SK-N-SH (cell line): ENCODE measurements around the gene ACAP1. TPM values are rescaled to one million over a fixed set of nuclear protein-coding genes. Genes with fewer than 3 reads are reported as not detected.
A peak's percentile ranks its signal among the peaks of the same experiment; 100 is the strongest.

ENCODE experiments used
- CTCF ChIA-PET: fragments of 300-600, 350-600 bp; formaldehyde crosslinking; extraction: SDS; loops from one replicate; lab custom pipeline; 2021; lab: Yijun Ruan, JAX
- POLR2A ChIA-PET: fragments of 350-600 bp; sonication (Branson Sonifier 250); formaldehyde crosslinking; extraction: SDS; loops from one replicate; lab custom pipeline; 2020; ENCODE audit warnings: antibody characterized with exemption, inconsistent platforms; lab: Yijun Ruan, JAX
- DNase-seq: peaks from one replicate; pipeline ENCODE4 v3.0.0; 2012
- H2AFZ ChIP-seq: fragments of 200-600 bp; sonication (generic); 2 replicates; pipeline ENCODE4 v1.8.1; 2016; ENCODE audit warnings: antibody characterized with exemption, mild to moderate bottlenecking, low read depth
- H3F3A ChIP-seq: fragments of 200-600 bp; sonication (generic); replicated peaks from 2 replicates; pipeline ENCODE3; 2016; ENCODE audit warnings: antibody characterized with exemption, mild to moderate bottlenecking; ENCODE audit not compliant: insufficient read depth
- H3K27ac ChIP-seq, 2 experiments: fragments of 200-500 bp in 1 of 2; fragments of 200-600 bp in 1 of 2; sonication (Bioruptor generic) in 1 of 2; sonication (generic), shearing (Covaris generic) in 1 of 2; 2 replicates each; pipeline versions ENCODE4 v1.5.1 to v1.6.1; 2014 to 2016; ENCODE audit warnings: low read depth in 2 of 2, inconsistent platforms in 1 of 2, low read length in 1 of 2, mild to moderate bottlenecking in 1 of 2, mixed read lengths in 1 of 2
- H3K27me3 ChIP-seq: fragments of 200-600 bp; sonication (generic), shearing (Covaris generic); 2 replicates; pipeline ENCODE4 v1.6.1; 2016; ENCODE audit warnings: mixed run types; ENCODE audit not compliant: insufficient read depth
- H3K36me3 ChIP-seq, 2 experiments: fragments of 200-500 bp in 1 of 2; fragments of 200-600 bp in 1 of 2; sonication (Bioruptor generic) in 1 of 2; sonication (generic) in 1 of 2; replicated peaks in 1 of 2; 2 replicates each; pipeline versions ENCODE3 to v1.5.1; 2014 to 2016; ENCODE audit warnings: low read length in 1 of 2, mild to moderate bottlenecking in 1 of 2; ENCODE audit not compliant: insufficient read depth in 2 of 2, control insufficient read depth in 1 of 2
- H3K4me1 ChIP-seq, 2 experiments: fragments of 200-500 bp in 1 of 2; fragments of 200-600 bp in 1 of 2; sonication (Bioruptor generic) in 1 of 2; sonication (generic), shearing (Covaris generic) in 1 of 2; 2 replicates each; pipeline versions ENCODE4 v1.5.1 to v1.6.1; 2014 to 2016; ENCODE audit warnings: low read depth in 1 of 2, low read length in 1 of 2, mixed run types in 1 of 2; ENCODE audit not compliant: insufficient read depth in 2 of 2, control insufficient read depth in 1 of 2
- H3K4me2 ChIP-seq: fragments of 200-600 bp; sonication (generic), shearing (Covaris generic); 2 replicates; pipeline ENCODE4 v1.6.1; 2017; ENCODE audit warnings: mixed run types
- H3K4me3 ChIP-seq, 2 experiments: fragments of 200-500 bp in 1 of 2; fragments of 200-600 bp in 1 of 2; sonication (Bioruptor generic) in 1 of 2; sonication (generic), shearing (Covaris generic) in 1 of 2; 2 replicates each; pipeline versions ENCODE4 v1.5.1 to v1.8.1; 2014 to 2016; ENCODE audit warnings: low read depth in 2 of 2, inconsistent platforms in 1 of 2, low read length in 1 of 2, mild to moderate bottlenecking in 1 of 2, mixed read lengths in 1 of 2, moderate library complexity in 1 of 2
- H3K79me2 ChIP-seq: fragments of 200-600 bp; sonication (generic); 2 replicates; pipeline ENCODE4 v1.8.1; 2017; ENCODE audit warnings: mild to moderate bottlenecking; ENCODE audit not compliant: insufficient read depth
- H3K9ac ChIP-seq: fragments of 200-600 bp; sonication (generic); 2 replicates; pipeline ENCODE4 v1.6.1; 2017; ENCODE audit warnings: mixed run types
- H3K9me2 ChIP-seq: fragments of 200-600 bp; sonication (generic); 2 replicates; pipeline ENCODE4 v1.6.1; 2017; ENCODE audit warnings: mixed run types
- H3K9me3 ChIP-seq: fragments of 200-600 bp; sonication (generic); 2 replicates; pipeline ENCODE4 v1.6.1; 2017; ENCODE audit warnings: mixed run types, mild to moderate bottlenecking, moderate library complexity
- H4K20me1 ChIP-seq: fragments of 200-600 bp; sonication (generic); 2 replicates; pipeline ENCODE4 v1.6.1; 2017; ENCODE audit warnings: mild to moderate bottlenecking, mixed run types; ENCODE audit not compliant: insufficient read depth
- CHD2 ChIP-seq: fragments of 150-350 bp; IDR thresholded peaks from 2 replicates; pipeline ENCODE4 v1.6.1; 2018; ENCODE audit warnings: low read length; ENCODE audit not compliant: partially characterized antibody
- ELF1 ChIP-seq: IDR thresholded peaks from 2 replicates; pipeline ENCODE4 v1.4.0; 2012
- EP300 ChIP-seq, 2 experiments: IDR thresholded peaks; 2 replicates each; pipeline versions ENCODE4 v1.4.0 to v1.6.1; 2012; ENCODE audit warnings: borderline replicate concordance in 1 of 2, low read depth in 1 of 2, low read length in 1 of 2
- EZH2phosphoT487 ChIP-seq: fragments of 200-600 bp; sonication (generic); IDR thresholded peaks from 2 replicates; pipeline ENCODE4 v1.6.1; 2017; ENCODE audit warnings: low read depth, mixed run types, mild to moderate bottlenecking, antibody characterized with exemption, moderate library complexity, borderline replicate concordance
- FOSL2 ChIP-seq: IDR thresholded peaks from 2 replicates; pipeline ENCODE4 v1.4.0; 2012; ENCODE audit warnings: low read depth, mild to moderate bottlenecking, moderate library complexity, borderline replicate concordance
- FOXM1 ChIP-seq: IDR thresholded peaks from 2 replicates; pipeline ENCODE4 v1.4.0; 2012; ENCODE audit warnings: low read depth, mild to moderate bottlenecking
- MXI1 ChIP-seq: IDR thresholded peaks from 2 replicates; pipeline ENCODE4 v1.6.1; 2012; ENCODE audit warnings: mild to moderate bottlenecking, low read depth, low read length, improper control_type of control experiment
- NRF1 ChIP-seq: IDR thresholded peaks from 2 replicates; pipeline ENCODE4 v1.6.1; 2012; ENCODE audit warnings: low read depth, mild to moderate bottlenecking, low read length
- POLR2AphosphoS5 ChIP-seq: IDR thresholded peaks from 2 replicates; pipeline ENCODE4 v1.6.1; 2012; ENCODE audit warnings: low read depth, low read length
- RFX5 ChIP-seq: IDR thresholded peaks from 2 replicates; pipeline ENCODE4 v1.6.1; 2012; ENCODE audit warnings: mild to moderate bottlenecking, improper control_type of control experiment, low read length
- TAF1 ChIP-seq: IDR thresholded peaks from 2 replicates; pipeline ENCODE4 v1.6.1; 2012; ENCODE audit warnings: low read depth, mild to moderate bottlenecking, low read length, moderate library complexity, borderline replicate concordance
- USF2 ChIP-seq: fragments of 150-350 bp; IDR thresholded peaks from 2 replicates; pipeline ENCODE4 v1.6.1; 2017; ENCODE audit warnings: antibody characterized with exemption, low read length, low read depth, borderline replicate concordance
- YY1 ChIP-seq: IDR thresholded peaks from 2 replicates; pipeline ENCODE4 v1.4.0; 2012; ENCODE audit warnings: low read depth, mild to moderate bottlenecking
- WGBS: methylation state at CpG from one replicate; pipeline ENCODE4 v1.1.6; 2017; ENCODE audit warnings: low lambda C conversion rate; 5-methylcytosine and 5-hydroxymethylcytosine counted together
- polyA plus RNA-seq, 3 experiments: library from polyadenylated mRNA; depleted of rRNA; stranded (reverse); fragments of >200 nt; gene quantifications; 2 replicates each; pipeline ENCODE4 v1.2.3, GENCODE V29; 2012
- TF ChIP-seq, protein P1 (sequence below): fragments of 200-600 bp; sonication (generic); IDR thresholded peaks from 2 replicates; pipeline ENCODE4 v1.6.1; 2017; ENCODE audit warnings: antibody characterized with exemption, mild to moderate bottlenecking, moderate library complexity
- TF ChIP-seq, protein P2 (sequence below): IDR thresholded peaks from 2 replicates; pipeline ENCODE4 v1.6.1; 2012; ENCODE audit warnings: mild to moderate bottlenecking, low read depth, low read length, moderate library complexity
- TF ChIP-seq, protein P3 (sequence below): fragments of 150-350 bp; IDR thresholded peaks from 2 replicates; pipeline ENCODE4 v1.6.1; 2016; ENCODE audit warnings: mild to moderate bottlenecking, low read depth, low read length
- TF ChIP-seq, protein P4 (sequence below): IDR thresholded peaks from 2 replicates; pipeline ENCODE4; 2012

The ACAP1 gene
- polyA plus RNA-seq, 1 of the 3 experiments (the other 2 are of a cell fraction), result 0.71 TPM

DNA sequence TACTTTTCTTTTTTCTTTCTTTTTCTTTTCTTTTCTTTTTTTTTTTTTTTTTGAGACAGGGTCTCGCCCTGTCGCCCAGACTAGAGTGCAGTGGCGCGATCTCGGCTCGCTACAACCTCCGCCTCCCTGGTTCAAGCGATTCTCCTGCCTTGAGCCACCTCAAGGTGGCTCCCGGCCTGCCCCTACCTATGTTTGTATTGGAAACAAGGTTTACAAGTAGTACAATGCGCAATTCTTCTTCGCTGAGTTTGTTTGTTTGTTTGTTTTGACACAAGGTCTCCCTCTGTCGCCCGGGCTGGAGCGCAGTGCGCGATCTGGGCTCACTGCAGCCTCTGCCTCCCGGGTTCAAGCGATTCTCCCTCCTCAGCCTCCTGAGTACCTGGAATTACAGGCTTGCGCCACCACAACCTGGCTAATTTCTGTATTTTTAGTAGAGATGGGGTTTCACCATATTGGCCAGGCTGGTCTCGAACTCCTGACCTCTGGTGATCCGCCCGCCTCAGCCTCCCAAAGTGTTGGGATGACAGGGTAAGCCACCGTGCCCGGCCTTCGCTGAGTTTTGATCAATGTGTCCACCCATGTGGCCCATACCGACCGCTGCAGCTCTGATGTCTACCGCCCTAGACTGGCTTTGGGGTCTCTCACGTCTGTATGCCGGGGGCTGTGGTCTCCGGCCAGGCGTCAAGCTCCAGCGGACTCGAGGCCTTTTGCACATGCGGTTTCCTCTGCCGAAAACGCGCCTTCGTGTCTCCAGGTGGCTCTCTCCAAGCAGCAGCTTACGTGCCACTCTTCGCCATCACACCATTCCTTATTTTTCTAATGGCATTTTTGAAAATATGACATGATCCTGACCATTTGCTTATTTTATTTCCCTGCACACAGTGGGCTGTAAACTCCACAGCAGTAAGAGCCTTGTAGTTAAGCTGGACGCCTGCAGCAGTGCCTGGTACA lies 40.8 kb upstream of the ACAP1 start:
- H3K79me2 ChIP-seq, result no peaks in the 10 kb centered on the region
- CTCF ChIA-PET, result interaction anchor here (0.5 to 5.8 kb wide), 58 partner anchors 7 to 676 kb away, joined by 3 to 169 read pairs (median 6); partner anchors contain the start of genes ACADVL, ACAP1, CLDN7 and CTDNEP1
- peaks cover 15% of the 10 kb centered on the region for H3F3A ChIP-seq
- H3K27me3 ChIP-seq, result peaks cover 24% of the 10 kb centered on the region; the same call in 1 of the 2 replicates
- peak; percentile 14 for DNase-seq
- peaks cover 3 to 8% of the 10 kb centered on the region in 2 experiments; a peak in 1 of 4 replicates for H3K4me1 ChIP-seq
- TF ChIP-seq EP300 (IDR thresholded peaks at IDR 0.05; ENCODE audit: borderline replicate concordance in 1 of 2, low read depth in 1 of 2, low read length in 1 of 2), result no peak
- no peak for TF ChIP-seq NRF1
- TF ChIP-seq, protein P1, sequence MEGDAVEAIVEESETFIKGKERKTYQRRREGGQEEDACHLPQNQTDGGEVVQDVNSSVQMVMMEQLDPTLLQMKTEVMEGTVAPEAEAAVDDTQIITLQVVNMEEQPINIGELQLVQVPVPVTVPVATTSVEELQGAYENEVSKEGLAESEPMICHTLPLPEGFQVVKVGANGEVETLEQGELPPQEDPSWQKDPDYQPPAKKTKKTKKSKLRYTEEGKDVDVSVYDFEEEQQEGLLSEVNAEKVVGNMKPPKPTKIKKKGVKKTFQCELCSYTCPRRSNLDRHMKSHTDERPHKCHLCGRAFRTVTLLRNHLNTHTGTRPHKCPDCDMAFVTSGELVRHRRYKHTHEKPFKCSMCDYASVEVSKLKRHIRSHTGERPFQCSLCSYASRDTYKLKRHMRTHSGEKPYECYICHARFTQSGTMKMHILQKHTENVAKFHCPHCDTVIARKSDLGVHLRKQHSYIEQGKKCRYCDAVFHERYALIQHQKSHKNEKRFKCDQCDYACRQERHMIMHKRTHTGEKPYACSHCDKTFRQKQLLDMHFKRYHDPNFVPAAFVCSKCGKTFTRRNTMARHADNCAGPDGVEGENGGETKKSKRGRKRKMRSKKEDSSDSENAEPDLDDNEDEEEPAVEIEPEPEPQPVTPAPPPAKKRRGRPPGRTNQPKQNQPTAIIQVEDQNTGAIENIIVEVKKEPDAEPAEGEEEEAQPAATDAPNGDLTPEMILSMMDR, result no peak
- no peak for TF ChIP-seq ELF1
- TF ChIP-seq, protein P2, sequence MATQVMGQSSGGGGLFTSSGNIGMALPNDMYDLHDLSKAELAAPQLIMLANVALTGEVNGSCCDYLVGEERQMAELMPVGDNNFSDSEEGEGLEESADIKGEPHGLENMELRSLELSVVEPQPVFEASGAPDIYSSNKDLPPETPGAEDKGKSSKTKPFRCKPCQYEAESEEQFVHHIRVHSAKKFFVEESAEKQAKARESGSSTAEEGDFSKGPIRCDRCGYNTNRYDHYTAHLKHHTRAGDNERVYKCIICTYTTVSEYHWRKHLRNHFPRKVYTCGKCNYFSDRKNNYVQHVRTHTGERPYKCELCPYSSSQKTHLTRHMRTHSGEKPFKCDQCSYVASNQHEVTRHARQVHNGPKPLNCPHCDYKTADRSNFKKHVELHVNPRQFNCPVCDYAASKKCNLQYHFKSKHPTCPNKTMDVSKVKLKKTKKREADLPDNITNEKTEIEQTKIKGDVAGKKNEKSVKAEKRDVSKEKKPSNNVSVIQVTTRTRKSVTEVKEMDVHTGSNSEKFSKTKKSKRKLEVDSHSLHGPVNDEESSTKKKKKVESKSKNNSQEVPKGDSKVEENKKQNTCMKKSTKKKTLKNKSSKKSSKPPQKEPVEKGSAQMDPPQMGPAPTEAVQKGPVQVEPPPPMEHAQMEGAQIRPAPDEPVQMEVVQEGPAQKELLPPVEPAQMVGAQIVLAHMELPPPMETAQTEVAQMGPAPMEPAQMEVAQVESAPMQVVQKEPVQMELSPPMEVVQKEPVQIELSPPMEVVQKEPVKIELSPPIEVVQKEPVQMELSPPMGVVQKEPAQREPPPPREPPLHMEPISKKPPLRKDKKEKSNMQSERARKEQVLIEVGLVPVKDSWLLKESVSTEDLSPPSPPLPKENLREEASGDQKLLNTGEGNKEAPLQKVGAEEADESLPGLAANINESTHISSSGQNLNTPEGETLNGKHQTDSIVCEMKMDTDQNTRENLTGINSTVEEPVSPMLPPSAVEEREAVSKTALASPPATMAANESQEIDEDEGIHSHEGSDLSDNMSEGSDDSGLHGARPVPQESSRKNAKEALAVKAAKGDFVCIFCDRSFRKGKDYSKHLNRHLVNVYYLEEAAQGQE, result no peak
- TF ChIP-seq TAF1, result no peak
- TF ChIP-seq USF2, result no peak
- TF ChIP-seq, protein P3, sequence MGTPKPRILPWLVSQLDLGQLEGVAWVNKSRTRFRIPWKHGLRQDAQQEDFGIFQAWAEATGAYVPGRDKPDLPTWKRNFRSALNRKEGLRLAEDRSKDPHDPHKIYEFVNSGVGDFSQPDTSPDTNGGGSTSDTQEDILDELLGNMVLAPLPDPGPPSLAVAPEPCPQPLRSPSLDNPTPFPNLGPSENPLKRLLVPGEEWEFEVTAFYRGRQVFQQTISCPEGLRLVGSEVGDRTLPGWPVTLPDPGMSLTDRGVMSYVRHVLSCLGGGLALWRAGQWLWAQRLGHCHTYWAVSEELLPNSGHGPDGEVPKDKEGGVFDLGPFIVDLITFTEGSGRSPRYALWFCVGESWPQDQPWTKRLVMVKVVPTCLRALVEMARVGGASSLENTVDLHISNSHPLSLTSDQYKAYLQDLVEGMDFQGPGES, result no peak
- no peak for TF ChIP-seq EZH2phosphoT487
- TF ChIP-seq RFX5, result no peak
- TF ChIP-seq, protein P4, sequence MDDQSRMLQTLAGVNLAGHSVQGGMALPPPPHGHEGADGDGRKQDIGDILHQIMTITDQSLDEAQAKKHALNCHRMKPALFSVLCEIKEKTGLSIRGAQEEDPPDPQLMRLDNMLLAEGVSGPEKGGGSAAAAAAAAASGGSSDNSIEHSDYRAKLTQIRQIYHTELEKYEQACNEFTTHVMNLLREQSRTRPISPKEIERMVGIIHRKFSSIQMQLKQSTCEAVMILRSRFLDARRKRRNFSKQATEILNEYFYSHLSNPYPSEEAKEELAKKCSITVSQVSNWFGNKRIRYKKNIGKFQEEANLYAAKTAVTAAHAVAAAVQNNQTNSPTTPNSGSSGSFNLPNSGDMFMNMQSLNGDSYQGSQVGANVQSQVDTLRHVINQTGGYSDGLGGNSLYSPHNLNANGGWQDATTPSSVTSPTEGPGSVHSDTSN, result no peak
- no peak for TF ChIP-seq MXI1
- TF ChIP-seq FOSL2, result no peak
- TF ChIP-seq POLR2AphosphoS5, result no peak
- TF ChIP-seq CHD2, result no peak
- no peak for TF ChIP-seq FOXM1
- no peak for TF ChIP-seq YY1
- H4K20me1 ChIP-seq, result no peaks in the 10 kb centered on the region
- H3K4me2 ChIP-seq, result peak overlapping the region; percentile 75
- 90% methylated on average over 41 of the region's 42 CpGs for WGBS
- H3K4me3 ChIP-seq, result peak overlapping the region in 1 of 2 experiments; percentile 26; a peak in 2 of 4 replicates
- no peak overlapping the region for H3K9ac ChIP-seq
- no peaks in the 10 kb centered on the region for H3K9me3 ChIP-seq
- no peak overlapping the region for H3K27ac ChIP-seq
- H3K36me3 ChIP-seq, result no peaks in the 10 kb centered on the region
- POLR2A ChIA-PET, result interaction anchor here (1.0 to 1.3 kb wide), 2 partner anchors 14 to 61 kb away, joined by 3 to 5 read pairs; partner anchors contain the start of genes DVL2 and SLC2A4
- 0 out of 2 replicates have a peak overlapping the region, but pooled peaks have one; percentile 45 for H2AFZ ChIP-seq
- H3K9me2 ChIP-seq, result no peaks in the 10 kb centered on the region
